ENCODE data around the gene SMIM3.

SMIM3 gene

GRCh38 chr5:150765799-150766169, 12.8 kb upstream of the SMIM3 start:
- H3K27ac ChIP-seq: peak overlapping the region in 1 of 2 donors; percentile 8
- no peak for TF ChIP-seq CTCF (IDR thresholded peaks at IDR 0.05)
- H3K4me3 ChIP-seq: no peak overlapping the region
- DNase-seq (ENCODE audit: low spot score): no peak

- no peak overlapping the region for H3K27ac ChIP-seq
- no peak for TF ChIP-seq CTCF (IDR thresholded peaks at IDR 0.05)
These were observed 12.3 kb upstream of the SMIM3 start for GRCh38 chr5:150766251-150766650.

GRCh38 chr5:150771034-150771795, 7.3 kb upstream of the SMIM3 start:
- no peak for DNase-seq (ENCODE audit: low spot score)
- Histone ChIP-seq H3K27ac (no peak overlapping the region), H3K4me3 (no peak overlapping the region)
- TF ChIP-seq CTCF (IDR thresholded peaks at IDR 0.05): no peak

More at GRCh38 chr5:150766251-150766650, 12.3 kb upstream of the SMIM3 start:
- H3K4me3 ChIP-seq: no peak overlapping the region
- no peak for DNase-seq (ENCODE audit: low spot score)

- Histone ChIP-seq H3K27ac (peak overlapping the region in 1 of 2 donors; percentile 5), H3K4me3 (no peak overlapping the region)
- no peak for DNase-seq (ENCODE audit: low spot score)
- no peak for TF ChIP-seq CTCF (IDR thresholded peaks at IDR 0.05)
These were observed 4.4 kb upstream of the SMIM3 start for GRCh38 chr5:150774145-150774544.

GRCh38 chr5:150777685-150778084, 872 bp upstream of the SMIM3 start:
- peak overlapping the region; percentile 86 for H3K4me3 ChIP-seq
- peak overlapping the region; percentile 89 to 95 for H3K27ac ChIP-seq
- no peak for DNase-seq (ENCODE audit: low spot score)
- no peak for TF ChIP-seq CTCF (IDR thresholded peaks at IDR 0.05)

GRCh38 chr5:150778088-150778516, 455 bp upstream of the SMIM3 start:
- no peak for DNase-seq (ENCODE audit: low spot score)
- no peak for TF ChIP-seq CTCF (IDR thresholded peaks at IDR 0.05)
- H3K4me3 ChIP-seq: peak overlapping the region; percentile 86
- peak overlapping the region; percentile 89 to 95 for H3K27ac ChIP-seq
